Duodenal mucosa (tissue), 2 donors: Measurements from ENCODE around the gene GAL3ST3.
"Not testable (repeated sequence)": the region's sequence is repeated elsewhere in the genome, so short reads cannot be mapped to it uniquely, and the experiment has no call there.

Source experiments
- H3K27ac ChIP-seq: one replicate; pipeline ENCODE4 v1.7.0; 2013; ENCODE audit warnings: low read depth, low read length
- H3K27me3 ChIP-seq, 2 donors: one replicate each; pipeline ENCODE4 v1.7.0; 2013; ENCODE audit warnings: low read length in 2 of 2, control low read depth in 1 of 2; ENCODE audit not compliant: insufficient read depth in 2 of 2, control insufficient read depth in 1 of 2
- H3K36me3 ChIP-seq, 2 donors: one replicate each; pipeline ENCODE4 v1.7.0; 2013; ENCODE audit warnings: low read length in 2 of 2, control low read depth in 1 of 2; ENCODE audit not compliant: insufficient read depth in 2 of 2, control insufficient read depth in 1 of 2
- H3K4me1 ChIP-seq, 2 donors: one replicate each; pipeline ENCODE4 v1.7.0; 2013; ENCODE audit warnings: low read length in 2 of 2, control low read depth in 1 of 2; ENCODE audit not compliant: insufficient read depth in 2 of 2, control insufficient read depth in 1 of 2
- H3K4me3 ChIP-seq, 2 donors: one replicate each; pipeline ENCODE4 v1.7.0; 2013; ENCODE audit warnings: low read length in 2 of 2, low read depth in 1 of 2
- H3K9ac ChIP-seq, 2 donors: one replicate each; pipeline ENCODE4 v1.7.0; 2013; ENCODE audit warnings: low read length in 2 of 2, low read depth in 1 of 2
- H3K9me3 ChIP-seq, 2 donors: one replicate each; pipeline ENCODE4 v1.7.0; 2013; ENCODE audit warnings: low read length in 2 of 2, control low read depth in 1 of 2; ENCODE audit not compliant: control insufficient read depth in 1 of 2

GAL3ST3 gene

GRCh38 chr11:66048547-66049323, at the start of gene GAL3ST3:
Gene GAL3ST3, minus strand, starts transcription at chr11:66049161. Its CDS starts 3,746 bp downstream, at chr11:66045415.
- peaks cover 3% of the 10 kb centered on the region in 2 donors for H3K27me3 ChIP-seq
- H3K9ac ChIP-seq: no peak within 1 kb of the TSS
- H3K4me1 ChIP-seq: peaks cover 26 to 29% of the 10 kb centered on the region in 2 donors
- no peaks in the 10 kb centered on the region for H3K9me3 ChIP-seq
- no peaks in the 10 kb centered on the region for H3K36me3 ChIP-seq
- H3K4me3 ChIP-seq: no peak within 1 kb of the TSS
- H3K27ac ChIP-seq: no peak within 1 kb of the TSS

- H3K36me3 ChIP-seq, H3K9me3 ChIP-seq, H3K4me3 ChIP-seq, H3K27ac ChIP-seq, H3K9ac ChIP-seq, H3K4me1 ChIP-seq, H3K27me3 ChIP-seq: not testable (repeated sequence)
Observed at GRCh38 chr11:66092125-66092524, 43.2 kb upstream of the GAL3ST3 start.

- no peaks in the 10 kb centered on the region for H3K4me1 ChIP-seq
- no peak overlapping the region for H3K4me3 ChIP-seq
- no peaks in the 10 kb centered on the region for H3K9me3 ChIP-seq
- no peak overlapping the region for H3K9ac ChIP-seq
- no peak overlapping the region for H3K27ac ChIP-seq
- H3K36me3 ChIP-seq: no peaks in the 10 kb centered on the region
- H3K27me3 ChIP-seq: no peaks in the 10 kb centered on the region
Observed at GRCh38 chr11:66090288-66090687, 41.3 kb upstream of the GAL3ST3 start.

- no peaks in the 10 kb centered on the region for H3K27me3 ChIP-seq
- H3K4me3 ChIP-seq: no peak overlapping the region
- no peaks in the 10 kb centered on the region for H3K9me3 ChIP-seq
- no peak overlapping the region for H3K9ac ChIP-seq
- H3K36me3 ChIP-seq: no peaks in the 10 kb centered on the region
- H3K4me1 ChIP-seq: peaks cover 1 to 3% of the 10 kb centered on the region in 2 donors
- no peak overlapping the region for H3K27ac ChIP-seq
Observed at GRCh38 chr11:66089067-66089466, 40.1 kb upstream of the GAL3ST3 start.

GRCh38 chr11:66087148-66087908, 38.4 kb upstream of the GAL3ST3 start:
- Histone ChIP-seq H3K27ac (no peak overlapping the region), H3K4me1 (peaks cover 15 to 17% of the 10 kb centered on the region in 2 donors), H3K9me3 (no peaks in the 10 kb centered on the region), H3K27me3 (no peaks in the 10 kb centered on the region), H3K9ac (no peak overlapping the region), H3K36me3 (no peaks in the 10 kb centered on the region), H3K4me3 (no peak overlapping the region)

GRCh38 chr11:66084821-66085475, 36.0 kb upstream of the GAL3ST3 start:
- H3K36me3 ChIP-seq: no peaks in the 10 kb centered on the region
- H3K4me1 ChIP-seq: peaks cover 33 to 34% of the 10 kb centered on the region in 2 donors

GRCh38 chr11:66083767-66084166, 34.8 kb upstream of the GAL3ST3 start:
- no peaks in the 10 kb centered on the region for H3K27me3 ChIP-seq
- no peak overlapping the region for H3K4me3 ChIP-seq
- peaks cover 33 to 39% of the 10 kb centered on the region in 2 donors for H3K4me1 ChIP-seq
- H3K9me3 ChIP-seq: no peaks in the 10 kb centered on the region
- H3K36me3 ChIP-seq: no peaks in the 10 kb centered on the region
- no peak overlapping the region for H3K27ac ChIP-seq
- H3K9ac ChIP-seq: peak overlapping the region in 1 of 2 donors; percentile 38

More at GRCh38 chr11:66084821-66085475, 36.0 kb upstream of the GAL3ST3 start:
- H3K27ac ChIP-seq: no peak overlapping the region
- H3K27me3 ChIP-seq: no peaks in the 10 kb centered on the region
- no peak overlapping the region for H3K9ac ChIP-seq
- H3K9me3 ChIP-seq: no peaks in the 10 kb centered on the region
- no peak overlapping the region for H3K4me3 ChIP-seq

- Histone ChIP-seq H3K27ac (no peak overlapping the region), H3K36me3 (no peaks in the 10 kb centered on the region), H3K4me3 (no peak overlapping the region), H3K9ac (peak overlapping the region in 1 of 2 donors; percentile 38), H3K27me3 (no peaks in the 10 kb centered on the region), H3K9me3 (no peaks in the 10 kb centered on the region), H3K4me1 (peaks cover 33 to 39% of the 10 kb centered on the region in 2 donors)
Observed at GRCh38 chr11:66082946-66083698, 34.2 kb upstream of the GAL3ST3 start.

GRCh38 chr11:66081505-66081904, 32.5 kb upstream of the GAL3ST3 start:
- H3K27ac ChIP-seq: peak overlapping the region; percentile 34

More at GRCh38 chr11:66081505-66081904, 32.5 kb upstream of the GAL3ST3 start:
- H3K27me3 ChIP-seq: no peaks in the 10 kb centered on the region
- no peaks in the 10 kb centered on the region for H3K9me3 ChIP-seq
- peak overlapping the region in 1 of 2 donors; percentile 39 for H3K9ac ChIP-seq
- H3K4me3 ChIP-seq: peak overlapping the region in 1 of 2 donors; percentile 4
- H3K36me3 ChIP-seq: peaks cover 0 to 3% of the 10 kb centered on the region in 2 donors
- H3K4me1 ChIP-seq: peaks cover 33 to 39% of the 10 kb centered on the region in 2 donors
